Activated gamma-delta T cell (primary cell): ENCODE data around the gene GJA5.
"Not testable (repeated sequence)": the region's sequence is repeated elsewhere in the genome, so short reads cannot be mapped to it uniquely, and the experiment has no call there.

Source experiments
- DNase-seq: peaks from one replicate; lab custom pipeline; 2025; lab: John Stamatoyannopoulos, UW

GJA5 gene

GRCh38 chr1:147762233-147763024, 2.0 kb upstream of the GJA5 start:
- DNase-seq = no peak

- DNase-seq = no peak
These were observed 1.9 kb downstream of the GJA5 start for GRCh38 chr1:147758379-147759100.

GRCh38 chr1:147757015-147757990, 3.1 kb downstream of the GJA5 start:
- no peak for DNase-seq

- no peak for DNase-seq
These were observed 4.1 kb downstream of the GJA5 start for GRCh38 chr1:147756341-147756740.

- DNase-seq = no peak
These were observed 5.7 kb downstream of the GJA5 start for GRCh38 chr1:147754661-147755060.

- DNase-seq = no peak
These were observed 7.3 kb downstream of the GJA5 start for GRCh38 chr1:147753081-147753480.

- DNase-seq = no peak
These were observed 7.9 kb downstream of the GJA5 start for GRCh38 chr1:147752511-147752910.

GRCh38 chr1:147751346-147751745, 9.1 kb downstream of the GJA5 start:
- DNase-seq = no peak

GRCh38 chr1:147750618-147751217, 9.7 kb downstream of the GJA5 start:
- no peak for DNase-seq

GRCh38 chr1:147749792-147750191, 10.6 kb downstream of the GJA5 start:
- no peak for DNase-seq

- no peak for DNase-seq
These were observed 11.6 kb downstream of the GJA5 start for GRCh38 chr1:147748676-147749350.

- no peak for DNase-seq
These were observed 12.4 kb downstream of the GJA5 start for GRCh38 chr1:147747966-147748365.

GRCh38 chr1:147745271-147745670, 15.1 kb downstream of the GJA5 start:
- no peak for DNase-seq

- DNase-seq = no peak
These were observed 19.3 kb downstream of the GJA5 start for GRCh38 chr1:147741065-147741464.

- no peak for DNase-seq
These were observed 20.0 kb downstream of the GJA5 start for GRCh38 chr1:147740391-147740790.

GRCh38 chr1:147738739-147739476, 21.5 kb downstream of the GJA5 start:
- DNase-seq = no peak

- no peak for DNase-seq
These were observed 22.3 kb downstream of the GJA5 start for GRCh38 chr1:147738129-147738528.

- no peak for DNase-seq
These were observed 23.5 kb downstream of the GJA5 start for GRCh38 chr1:147736883-147737282.

- no peak for DNase-seq
These were observed 25.0 kb downstream of the GJA5 start for GRCh38 chr1:147735423-147735822.

GRCh38 chr1:147734291-147734841, 26.0 kb downstream of the GJA5 start:
- not testable (repeated sequence) for DNase-seq
